HG03280 (cell line): Measurements from ENCODE around the gene ABCB11.
"Not testable (repeated sequence)": the region's sequence is repeated elsewhere in the genome, so short reads cannot be mapped to it uniquely, and the experiment has no call there.

ENCODE experiments used
- ATAC-seq: cut with Tn5 transposase; IDR thresholded peaks from one replicate; pipeline ENCODE4 v1.9.1; 2021; ENCODE audit warnings: mild to moderate bottlenecking, moderate library complexity; ENCODE audit not compliant: unreplicated experiment

ABCB11 gene

DNA sequence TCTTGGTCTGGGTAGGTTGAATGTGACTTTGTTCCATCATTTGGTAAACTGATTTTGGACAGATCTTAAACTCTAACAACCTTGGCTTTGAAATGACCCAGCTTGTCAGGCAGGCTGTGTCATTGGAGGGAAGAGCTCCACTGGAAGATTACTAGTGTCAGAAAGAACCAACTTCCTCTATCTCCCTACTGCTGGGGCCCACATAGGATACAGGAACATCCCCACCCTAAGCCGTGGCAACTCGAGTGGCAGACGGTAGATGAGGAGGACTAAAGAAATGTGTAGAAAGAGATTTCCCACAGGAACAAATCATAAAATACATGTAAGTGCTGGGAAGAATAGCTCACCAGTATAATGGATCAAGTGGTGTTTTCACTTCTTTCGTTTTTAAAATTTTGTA is 134.3 kb downstream of the ABCB11 start:
- ATAC-seq = no peak

DNA sequence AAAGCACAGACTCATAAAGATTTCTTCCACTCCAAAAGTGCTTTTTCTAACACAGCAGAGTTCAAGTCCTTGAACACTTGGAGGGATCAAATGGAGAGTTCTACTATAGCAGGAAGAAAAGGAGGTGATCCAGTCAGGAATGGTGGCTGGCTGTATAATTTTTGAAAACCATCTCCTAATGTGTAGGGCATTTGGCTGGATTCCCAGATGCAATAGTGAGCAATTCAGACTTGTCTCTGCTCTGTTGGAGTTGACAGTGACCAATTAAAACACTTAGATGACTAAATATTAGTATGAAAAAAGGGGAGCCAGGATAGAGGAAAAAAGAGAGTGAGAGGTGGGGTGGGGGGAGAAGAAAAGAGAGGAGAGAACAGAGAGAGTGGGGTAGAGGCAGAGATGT is 135.4 kb downstream of the ABCB11 start:
- no peak for ATAC-seq

DNA sequence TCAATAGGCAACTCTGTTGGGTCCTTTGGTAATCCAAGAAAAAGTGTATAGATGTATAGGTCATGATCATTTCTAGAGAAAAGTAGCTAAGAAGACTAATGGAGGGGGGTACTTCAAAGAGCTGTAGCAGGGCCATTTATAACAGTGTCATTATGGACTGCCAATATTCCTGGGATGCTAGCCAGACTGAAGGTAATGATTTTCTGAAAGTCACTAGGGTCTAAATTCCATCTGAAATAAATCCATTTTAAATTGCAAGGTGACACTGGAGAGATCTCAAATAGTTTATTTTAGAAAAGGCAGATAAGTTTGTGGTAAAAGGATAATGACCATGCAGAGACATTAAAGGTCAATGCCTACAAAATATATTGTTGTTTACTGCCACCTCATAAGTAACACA is 136.4 kb downstream of the ABCB11 start:
- no peak for ATAC-seq

DNA sequence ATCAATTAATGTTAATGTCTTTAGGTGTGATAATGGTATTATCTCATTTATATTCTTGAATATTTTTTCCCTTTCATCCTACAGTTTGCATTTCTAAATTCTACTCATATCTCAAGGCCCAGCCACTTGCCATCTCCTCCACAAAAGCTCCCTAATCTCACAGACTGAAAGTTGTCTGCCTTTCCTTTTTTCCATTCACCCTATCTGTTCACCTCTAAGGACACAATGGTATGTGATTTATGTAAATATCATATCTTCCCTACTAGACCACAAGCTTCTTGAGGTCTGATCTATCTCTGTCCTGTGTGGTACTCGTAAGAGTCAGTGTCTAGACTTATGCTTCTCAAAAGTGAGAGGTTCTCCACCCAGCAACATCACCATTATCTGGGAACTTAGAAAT is 137.0 kb downstream of the ABCB11 start:
- no peak for ATAC-seq

DNA sequence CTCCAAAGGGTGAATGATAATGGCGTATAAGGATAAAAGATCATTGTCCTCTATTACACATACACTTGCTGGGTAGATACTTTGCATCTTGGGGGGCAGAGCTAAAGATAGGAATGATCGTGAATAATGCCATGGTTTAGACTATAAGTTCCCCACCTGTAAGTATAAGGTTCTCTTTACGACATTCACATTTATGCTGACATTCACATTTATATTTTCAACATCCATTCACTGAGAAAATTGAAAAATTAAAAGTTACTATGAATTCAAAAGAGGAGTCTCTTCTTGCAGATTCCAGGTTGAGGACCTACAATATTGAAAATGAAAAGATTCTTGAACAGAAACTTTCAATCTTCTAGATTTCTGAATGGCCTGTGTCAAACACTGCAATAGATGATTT is 138.8 kb downstream of the ABCB11 start:
- no peak for ATAC-seq

DNA sequence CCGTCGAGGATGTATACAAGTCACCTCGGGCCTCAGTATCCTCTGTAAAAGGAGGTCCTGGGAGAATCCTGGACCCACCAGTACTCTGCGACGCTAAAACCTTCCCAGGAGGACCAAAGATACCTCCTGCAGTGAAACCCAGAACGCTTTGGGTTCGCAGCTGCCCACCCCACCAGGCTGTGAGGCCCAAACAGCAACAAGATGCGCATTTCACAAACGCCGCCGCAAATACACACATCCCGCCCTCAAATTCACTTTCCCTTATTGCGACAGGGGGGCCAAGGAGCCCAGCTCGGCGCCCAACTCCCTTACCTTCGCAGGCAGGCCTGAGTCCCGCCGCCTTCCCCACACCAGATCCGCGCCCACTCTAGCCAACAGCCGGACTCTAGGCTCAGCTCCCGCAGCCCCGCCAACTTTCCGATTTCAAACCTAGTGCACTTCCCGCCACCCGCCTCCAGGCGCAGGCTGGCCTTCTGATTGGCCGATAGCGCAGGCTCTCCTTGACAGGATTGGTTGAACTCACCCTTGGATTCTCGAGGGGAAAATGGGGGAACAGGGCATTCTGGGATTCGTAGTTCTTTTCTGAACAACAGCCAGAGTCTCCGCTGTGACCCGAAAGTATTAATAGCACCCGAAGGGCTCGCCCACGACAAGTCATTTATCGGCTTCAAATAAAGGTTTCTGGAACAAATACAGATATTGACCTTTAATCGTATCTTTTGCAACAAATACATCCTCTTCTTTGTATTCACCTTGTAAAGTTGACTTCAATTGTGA is 140.9 kb downstream of the ABCB11 start, which contains the start of gene SPC25:
SPC25 (minus strand) TSS at position 425 of the 777 bp plus-strand sequence. CDS start 911 bp downstream, outside the sequence.
- ATAC-seq = peak; percentile 100

DNA sequence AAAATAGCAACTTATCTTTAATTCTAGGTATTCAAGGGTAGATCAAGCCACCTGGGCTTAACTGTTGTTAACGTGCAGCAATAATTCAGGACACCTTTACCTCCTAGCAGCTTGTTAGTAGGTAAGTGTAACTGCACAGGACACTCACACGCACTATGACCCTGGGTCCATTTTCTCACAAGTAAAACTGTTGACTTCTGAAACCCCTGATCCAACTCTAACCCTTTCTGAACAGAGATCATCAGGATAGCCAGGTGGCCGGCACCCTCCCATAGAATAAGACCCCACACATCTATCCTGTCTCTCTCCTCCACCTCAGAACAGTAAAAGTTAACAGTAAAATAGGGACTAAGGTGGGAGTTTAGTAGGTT is 141.5 kb downstream of the ABCB11 start:
- no peak for ATAC-seq

DNA sequence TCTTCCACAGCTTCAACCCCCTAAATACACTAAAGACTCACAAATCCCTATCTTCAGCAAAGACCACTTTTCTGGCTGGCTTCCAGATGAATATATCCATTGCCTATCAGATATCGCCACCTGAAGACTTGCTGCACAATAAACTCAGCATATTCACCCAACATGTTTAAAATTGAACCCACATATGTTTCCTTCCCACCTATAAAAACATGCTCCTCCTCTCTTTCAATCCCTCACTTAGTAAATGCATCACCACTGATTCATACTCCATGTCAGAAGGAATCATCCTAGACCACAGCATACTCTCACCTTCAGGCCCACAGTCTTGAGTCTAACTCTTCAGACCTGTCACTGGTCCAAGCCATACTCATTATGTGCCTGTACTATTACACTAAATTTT is 146.1 kb downstream of the ABCB11 start:
- no peak for ATAC-seq

DNA sequence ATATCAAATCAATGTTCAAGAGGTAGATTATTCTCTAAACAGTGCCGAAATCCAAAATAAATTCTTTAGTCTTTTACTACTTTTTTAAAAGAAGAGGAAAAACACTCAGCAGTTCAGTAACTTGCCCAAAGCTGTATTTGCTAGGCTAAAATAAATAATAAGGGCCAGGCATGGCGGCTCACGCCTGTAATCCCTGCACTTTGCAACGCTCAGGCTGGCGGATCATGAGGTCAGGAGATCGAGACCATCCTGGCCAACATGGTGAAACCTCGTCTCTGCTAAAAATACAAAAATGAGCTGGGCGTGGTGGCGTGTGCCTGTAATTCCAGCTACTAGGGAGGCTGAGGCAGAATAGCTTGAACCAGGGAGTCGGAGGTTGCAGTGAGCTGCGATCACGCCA is 149.0 kb downstream of the ABCB11 start:
- not testable (repeated sequence) for ATAC-seq

DNA sequence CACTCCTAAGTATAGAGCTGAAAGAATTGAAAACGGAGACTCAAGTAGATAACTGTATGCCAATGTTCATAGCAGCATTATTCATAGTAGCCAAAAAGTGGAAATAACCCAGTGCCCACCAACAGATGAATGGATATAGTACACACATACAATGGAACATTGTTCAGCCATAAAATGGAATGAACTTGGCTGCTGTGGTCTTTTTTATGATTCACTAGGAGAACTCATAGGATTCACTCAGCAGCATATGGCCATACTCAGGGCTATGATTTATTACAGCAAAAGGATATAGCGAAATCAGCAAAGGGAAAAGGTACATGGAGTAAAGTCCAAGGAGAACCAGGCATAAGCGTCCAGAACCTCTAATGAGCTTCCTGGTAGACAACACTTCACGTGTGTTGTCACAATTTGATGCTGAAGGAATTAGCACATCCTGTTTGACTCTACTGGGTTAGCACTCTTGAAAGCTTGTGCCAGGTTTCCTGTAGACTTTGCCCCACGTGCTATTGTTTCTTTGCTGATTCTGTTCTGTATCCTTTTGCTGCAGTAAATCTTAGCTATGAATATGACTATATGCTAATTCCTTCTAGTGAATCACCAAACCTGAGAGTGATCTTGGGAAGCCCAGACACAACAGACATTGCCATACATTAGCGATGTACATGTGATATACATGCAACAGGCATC is 156.6 kb downstream of the ABCB11 start:
- ATAC-seq = no peak

DNA sequence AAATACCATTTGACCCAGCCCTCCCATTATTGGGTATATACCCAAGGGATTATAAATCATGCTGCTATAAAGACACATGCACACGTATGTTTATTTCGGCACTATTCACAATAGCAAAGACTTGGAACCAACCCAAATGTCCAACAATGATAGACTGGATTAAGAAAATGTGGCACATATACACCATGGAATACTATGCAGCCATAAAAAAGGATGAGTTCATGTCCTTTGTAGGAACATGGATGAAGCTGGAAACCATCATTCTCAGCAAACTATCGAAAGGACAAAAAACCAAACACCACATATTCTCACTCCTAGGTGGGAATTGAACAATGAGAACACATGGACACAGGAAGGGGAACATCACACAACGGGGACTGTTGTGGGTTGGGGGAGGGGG is 160.3 kb downstream of the ABCB11 start:
- ATAC-seq = not testable (repeated sequence)
